ENCODE data around the gene IGFBP4. TPM values are rescaled to one million over a fixed set of nuclear protein-coding genes. Genes with fewer than 3 reads are reported as not detected.

IGFBP4 gene
- total RNA-seq, 2 donors from 2014 or later = 5.7 to 7.0 TPM

DNA sequence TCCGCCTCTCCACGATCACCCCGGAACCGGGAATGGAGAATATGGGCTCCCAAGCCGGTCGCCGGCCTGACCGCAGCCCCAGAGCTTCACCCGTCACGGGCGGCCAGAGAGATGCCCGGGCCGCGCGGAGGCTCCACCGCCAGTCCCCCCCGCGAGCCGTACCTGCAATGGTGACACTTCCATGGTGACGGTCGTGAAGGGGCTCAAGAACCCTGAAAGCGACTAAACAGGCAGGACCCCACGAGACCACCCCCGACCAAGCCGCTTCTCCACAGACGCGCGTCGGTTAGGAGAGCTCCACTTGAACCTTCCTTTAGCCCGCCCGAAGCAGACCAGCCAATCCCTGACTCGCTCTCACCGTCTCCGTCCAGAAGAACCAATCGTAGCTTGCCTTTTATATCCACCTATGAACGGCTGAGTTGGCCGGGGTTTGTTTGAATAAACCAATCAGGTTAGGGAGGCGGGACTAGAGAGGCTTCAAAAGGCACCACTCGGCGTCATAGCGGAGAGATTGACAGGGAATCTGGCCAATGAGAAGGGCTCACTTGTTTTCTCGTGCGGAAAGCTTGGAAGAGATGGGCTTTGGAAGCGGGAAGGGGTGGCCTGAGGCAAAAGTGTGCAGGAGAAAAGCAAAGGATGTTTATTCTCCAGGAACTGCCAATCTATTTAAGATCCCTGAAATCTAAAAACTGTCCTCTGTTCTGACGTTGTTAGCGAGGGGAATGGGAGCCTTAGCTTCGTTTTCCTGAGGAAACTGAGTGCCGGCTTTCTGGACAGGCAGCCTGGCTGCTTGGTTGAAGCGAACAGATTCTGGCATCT lies 25.4 kb upstream of the IGFBP4 start, which contains the start of gene TOP2A:
Gene TOP2A (minus strand): TSS at position 288 of the 819 bp plus-strand sequence. CDS start 105 bp downstream, at position 183.
- Mint-ChIP-seq H3K36me3 (ENCODE audit: low read depth) (no peaks in the 10 kb centered on the region), H3K27me3 (no peaks in the 10 kb centered on the region), H3K27ac (peak within 1 kb of the TSS; percentile 91), H3K4me3 (peak within 1 kb of the TSS; percentile 97), H3K4me1 (peaks cover 19% of the 10 kb centered on the region)
- no peaks in the 10 kb centered on the region for H3K9me3 ChIP-seq (ENCODE audit: control insufficient read depth, low read length, poor library complexity, severe bottlenecking)
- DNase-seq (peak; percentile 70 to 97 (median 92)), ATAC-seq (peak; percentile 99)

DNA sequence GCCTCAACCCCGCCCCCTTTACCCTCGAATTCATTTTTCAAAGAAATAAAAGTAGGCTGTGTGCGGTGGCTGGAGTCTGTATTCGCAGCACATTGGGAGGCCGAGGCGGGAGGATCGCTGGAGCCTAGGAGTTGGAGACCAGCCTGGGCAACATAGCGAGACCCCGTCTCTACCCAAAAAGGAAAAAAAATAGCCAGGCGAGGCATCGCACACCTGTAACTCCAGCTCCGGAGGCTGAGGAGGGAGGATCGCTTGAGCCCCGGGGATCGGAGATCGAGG lies 24.9 kb upstream of the IGFBP4 start:
- no peaks in the 10 kb centered on the region for H3K27me3 Mint-ChIP-seq
- H3K4me1 Mint-ChIP-seq = peaks cover 19% of the 10 kb centered on the region
- ATAC-seq (no peak), DNase-seq (no peak)
- no peaks in the 10 kb centered on the region for H3K36me3 Mint-ChIP-seq (ENCODE audit: low read depth)
- H3K4me3 Mint-ChIP-seq = peak overlapping the region; percentile 97
- no peaks in the 10 kb centered on the region for H3K9me3 ChIP-seq (ENCODE audit: control insufficient read depth, low read length, poor library complexity, severe bottlenecking)
- peak overlapping the region; percentile 91 for H3K27ac Mint-ChIP-seq

DNA sequence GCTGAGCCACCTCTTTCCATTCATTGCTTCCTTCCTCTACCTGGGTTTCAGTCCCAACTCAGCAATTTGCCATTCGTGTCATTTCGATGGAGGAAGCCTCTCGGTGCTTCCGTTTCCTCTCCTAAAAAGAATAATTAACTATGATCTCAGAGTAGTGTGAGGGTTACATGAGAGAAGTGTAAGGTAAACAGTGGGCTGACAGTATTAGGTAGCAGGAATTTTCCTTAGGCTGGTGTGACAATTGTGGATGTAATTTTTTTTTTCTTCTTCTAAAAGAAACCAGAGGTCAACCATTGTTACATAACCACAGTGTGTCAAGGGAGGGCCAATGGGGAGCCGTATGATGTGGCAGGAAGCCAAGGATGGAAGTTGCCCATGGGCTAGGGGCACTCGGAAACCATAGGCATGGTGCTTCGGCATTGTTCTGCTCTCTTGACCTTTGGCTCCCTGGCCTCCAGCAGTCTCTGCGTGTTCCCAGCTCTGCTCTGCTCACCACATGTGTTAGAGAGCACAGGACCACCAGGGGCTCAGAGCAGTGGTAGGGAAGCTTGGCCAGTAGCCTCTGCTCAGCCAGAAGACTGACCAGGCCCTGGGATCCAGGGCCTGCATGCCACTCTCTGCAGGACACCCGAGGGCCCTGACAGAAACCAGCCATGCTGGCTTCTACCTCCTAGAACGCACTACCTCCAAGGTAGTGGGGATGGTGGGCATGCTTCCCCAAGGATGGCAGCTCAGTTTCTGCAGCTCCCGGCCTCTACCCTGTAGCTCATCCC lies 23.5 kb upstream of the IGFBP4 start:
- no peaks in the 10 kb centered on the region for H3K36me3 Mint-ChIP-seq (ENCODE audit: low read depth)
- H3K4me3 Mint-ChIP-seq = peak overlapping the region; percentile 88
- no peaks in the 10 kb centered on the region for H3K27me3 Mint-ChIP-seq
- peaks cover 19% of the 10 kb centered on the region for H3K4me1 Mint-ChIP-seq
- H3K9me3 ChIP-seq (ENCODE audit: control insufficient read depth, low read length, poor library complexity, severe bottlenecking) = no peaks in the 10 kb centered on the region
- H3K27ac Mint-ChIP-seq = peak overlapping the region; percentile 77
- ATAC-seq (no peak), DNase-seq (no peak)

DNA sequence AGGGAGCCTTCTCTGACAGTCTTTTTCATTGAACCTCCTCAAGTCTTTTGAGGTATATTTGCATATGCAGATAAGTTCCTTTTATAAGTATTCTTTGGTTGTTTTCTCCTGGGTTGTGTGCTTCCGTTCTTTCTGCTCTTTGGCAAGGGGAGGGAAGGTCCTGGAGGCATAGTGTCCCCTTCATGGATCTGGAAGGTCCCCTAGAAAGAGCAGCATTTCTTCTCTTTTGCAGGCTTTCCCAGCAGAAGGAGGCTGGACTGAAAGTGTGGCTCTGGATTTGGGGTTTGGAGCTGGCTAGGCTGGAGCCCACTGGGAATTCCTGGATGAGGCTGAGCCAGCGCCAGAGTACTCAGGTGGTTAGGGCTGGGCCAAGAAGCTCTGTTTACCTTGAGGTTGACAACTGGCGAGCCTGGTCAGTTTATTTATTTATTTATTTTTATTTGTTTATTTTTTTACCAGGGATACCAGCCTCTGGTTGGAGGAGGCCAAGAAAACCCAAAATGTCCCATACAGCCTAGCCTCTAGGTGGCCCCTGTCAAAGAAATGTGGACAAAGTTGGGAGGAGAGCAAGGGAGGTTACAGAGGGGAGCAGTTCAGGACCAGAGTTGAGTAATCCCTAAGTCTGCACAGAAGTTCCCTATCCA lies 20.1 kb upstream of the IGFBP4 start:
- peaks cover 2% of the 10 kb centered on the region for H3K36me3 Mint-ChIP-seq (ENCODE audit: low read depth)
- no peaks in the 10 kb centered on the region for H3K9me3 ChIP-seq (ENCODE audit: control insufficient read depth, low read length, poor library complexity, severe bottlenecking)
- DNase-seq (no peak), ATAC-seq (no peak)
- no peaks in the 10 kb centered on the region for H3K27me3 Mint-ChIP-seq
- H3K27ac Mint-ChIP-seq = no peak overlapping the region
- H3K4me3 Mint-ChIP-seq = no peak overlapping the region
- peaks cover 31% of the 10 kb centered on the region for H3K4me1 Mint-ChIP-seq

DNA sequence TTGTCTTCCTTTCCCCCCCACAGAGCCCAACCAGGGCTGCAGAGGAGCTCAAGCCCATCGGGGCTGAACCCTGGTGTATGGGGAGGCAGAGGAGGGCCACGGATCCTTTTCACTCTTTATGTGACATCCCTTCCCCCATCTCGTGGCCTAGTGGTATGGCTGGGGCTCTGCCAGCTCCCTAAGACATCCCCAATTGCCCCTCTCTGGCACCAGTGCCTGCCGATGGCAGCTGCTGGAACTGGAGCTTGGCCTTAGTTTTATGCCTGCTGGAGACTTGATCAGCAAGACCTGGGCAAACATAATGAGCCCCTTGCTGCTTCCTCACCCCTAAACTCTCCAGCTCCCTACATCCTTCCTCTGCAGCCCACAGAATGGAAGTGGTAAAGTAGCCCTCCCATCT lies 17.5 kb upstream of the IGFBP4 start:
- Mint-ChIP-seq H3K27ac (no peak overlapping the region), H3K4me3 (no peak overlapping the region), H3K4me1 (peaks cover 27% of the 10 kb centered on the region), H3K36me3 (ENCODE audit: low read depth) (peaks cover 2% of the 10 kb centered on the region), H3K27me3 (no peaks in the 10 kb centered on the region)
- ATAC-seq (no peak), DNase-seq (no peak)
- no peaks in the 10 kb centered on the region for H3K9me3 ChIP-seq (ENCODE audit: control insufficient read depth, low read length, poor library complexity, severe bottlenecking)

DNA sequence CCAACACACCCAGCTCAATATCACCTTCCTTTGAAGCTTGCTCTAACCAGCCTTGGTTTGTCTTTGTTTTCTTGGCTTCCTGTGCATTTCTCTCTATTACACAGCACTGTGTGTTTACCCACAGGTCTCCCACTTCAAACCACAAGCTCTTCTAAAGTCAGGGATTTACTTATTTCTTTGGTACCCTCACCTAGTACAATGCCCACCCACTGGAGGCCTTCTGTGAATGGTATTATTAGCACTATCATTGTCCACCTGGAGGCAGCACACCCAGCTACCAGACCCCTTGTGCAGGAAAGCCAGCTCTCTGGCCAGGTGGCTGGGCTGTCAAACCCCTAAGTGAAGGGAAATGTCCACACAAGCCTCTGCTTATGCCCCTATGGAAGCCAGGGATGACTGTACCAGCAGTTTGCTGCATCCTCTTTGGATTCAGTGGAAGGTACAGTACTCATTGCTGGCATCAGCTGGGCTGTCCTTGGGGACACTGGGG lies 16.2 kb upstream of the IGFBP4 start:
- Mint-ChIP-seq H3K4me1 (peaks cover 27% of the 10 kb centered on the region), H3K4me3 (peak overlapping the region; percentile 28), H3K36me3 (ENCODE audit: low read depth) (peaks cover 2% of the 10 kb centered on the region), H3K27me3 (no peaks in the 10 kb centered on the region), H3K27ac (peak overlapping the region; percentile 74)
- DNase-seq (no peak), ATAC-seq (peak; percentile 90)
- no peaks in the 10 kb centered on the region for H3K9me3 ChIP-seq (ENCODE audit: control insufficient read depth, low read length, poor library complexity, severe bottlenecking)

DNA sequence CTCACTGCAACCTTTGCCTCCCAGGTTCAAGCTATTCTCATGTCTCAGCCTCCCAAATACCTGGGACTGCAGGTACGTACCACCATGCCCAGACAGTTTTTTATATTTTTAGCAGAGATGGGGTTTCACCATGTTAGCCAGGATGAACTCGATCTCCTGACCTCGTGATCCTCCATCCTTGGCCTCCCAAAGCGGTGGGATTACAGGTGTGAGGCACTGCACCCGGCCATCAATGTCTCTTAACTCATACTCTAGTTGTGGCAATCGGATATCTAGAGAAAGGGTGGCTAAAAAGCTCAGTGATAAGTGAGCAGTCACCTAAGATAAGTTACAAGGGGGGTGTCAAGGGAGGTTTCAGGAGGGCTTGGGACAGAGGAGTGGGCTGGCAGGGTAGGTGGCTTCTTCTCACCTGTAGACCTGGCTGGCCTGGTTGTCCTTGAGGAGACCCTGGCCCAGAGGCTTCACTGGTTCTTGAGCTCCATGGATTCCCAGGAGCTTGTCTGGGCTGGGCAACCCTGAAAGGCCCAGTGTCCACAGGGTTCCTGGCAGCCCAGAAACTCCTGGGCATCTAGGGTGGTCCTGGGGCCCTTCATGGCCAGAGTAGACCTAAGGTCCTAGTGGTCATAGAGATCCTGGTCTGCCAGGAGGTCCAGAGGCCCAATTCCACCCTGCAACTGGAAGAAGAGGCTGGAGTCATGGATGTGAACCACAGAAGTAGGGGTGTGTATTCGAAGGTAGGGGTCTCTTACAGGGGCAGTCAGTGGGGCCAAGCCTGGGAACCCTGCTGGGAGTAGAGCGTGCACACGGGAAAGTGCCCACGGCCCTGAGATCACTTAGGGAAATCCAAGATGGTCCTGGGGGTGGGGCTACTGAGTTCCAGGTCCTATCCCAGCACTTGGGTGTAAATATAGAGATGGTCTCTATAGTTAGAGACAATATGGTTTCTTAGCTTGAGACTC lies 12.7 kb upstream of the IGFBP4 start:
- Mint-ChIP-seq H3K36me3 (ENCODE audit: low read depth) (peaks cover 2% of the 10 kb centered on the region), H3K27ac (no peak overlapping the region), H3K4me3 (no peak overlapping the region), H3K27me3 (no peaks in the 10 kb centered on the region), H3K4me1 (peaks cover 30% of the 10 kb centered on the region)
- no peak for ATAC-seq
- no peaks in the 10 kb centered on the region for H3K9me3 ChIP-seq (ENCODE audit: control insufficient read depth, low read length, poor library complexity, severe bottlenecking)
- no peak for DNase-seq

DNA sequence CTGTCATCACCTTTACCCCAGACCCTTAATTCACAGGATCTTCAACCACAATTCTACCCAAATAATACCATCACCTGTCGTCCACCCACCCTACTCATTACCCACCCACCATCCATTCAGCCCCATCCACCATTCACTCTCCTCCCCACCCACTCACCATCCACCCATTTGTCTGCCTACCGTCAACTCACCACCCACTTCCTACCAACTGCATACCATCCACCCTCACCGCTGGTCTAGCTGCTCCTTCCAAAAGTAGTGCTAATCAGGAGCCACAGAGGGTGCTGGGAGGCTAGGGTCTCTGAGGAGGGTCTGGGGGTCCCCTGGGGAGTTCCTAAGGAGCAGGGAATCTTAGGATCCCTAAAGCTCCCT lies 12.0 kb upstream of the IGFBP4 start:
- H3K9me3 ChIP-seq (ENCODE audit: control insufficient read depth, low read length, poor library complexity, severe bottlenecking) = no peaks in the 10 kb centered on the region
- Mint-ChIP-seq H3K27me3 (no peaks in the 10 kb centered on the region), H3K27ac (no peak overlapping the region), H3K4me1 (peaks cover 23% of the 10 kb centered on the region), H3K4me3 (no peak overlapping the region), H3K36me3 (ENCODE audit: low read depth) (peaks cover 2% of the 10 kb centered on the region)
- no peak for ATAC-seq
- no peak for DNase-seq

DNA sequence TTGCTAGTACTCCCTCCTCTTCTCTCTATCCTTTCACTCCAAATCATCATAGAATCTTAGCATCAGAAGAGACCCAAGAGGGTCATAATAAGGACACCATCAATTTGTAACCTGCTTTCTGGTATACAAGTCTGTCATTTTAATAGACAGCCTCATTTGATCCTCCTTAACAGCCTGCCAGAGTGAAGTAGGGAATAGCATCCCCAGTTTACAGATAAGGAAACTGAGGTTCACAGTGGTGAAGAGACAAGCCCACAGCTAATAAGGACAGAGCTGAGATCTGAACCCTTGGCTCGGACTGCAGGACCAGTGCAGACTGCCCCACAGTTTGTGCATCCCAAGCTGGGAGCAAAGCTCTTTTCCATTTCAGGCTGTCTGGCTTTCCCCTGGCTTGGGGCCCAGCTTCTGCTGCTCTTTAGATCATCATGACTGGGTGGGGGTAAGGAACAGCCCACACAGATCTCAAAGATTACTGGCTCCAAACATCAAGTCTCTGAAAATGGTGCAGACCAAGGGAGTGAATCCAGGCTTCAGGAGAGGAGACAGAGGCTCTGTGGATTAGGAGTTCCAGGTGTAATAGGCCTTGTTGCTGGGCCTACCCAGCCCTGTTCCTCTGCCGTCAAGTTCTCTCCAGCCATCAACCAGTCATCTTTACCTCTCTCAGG lies 10.3 kb upstream of the IGFBP4 start:
- Mint-ChIP-seq H3K27ac (peak overlapping the region; percentile 27), H3K36me3 (ENCODE audit: low read depth) (peaks cover 2% of the 10 kb centered on the region), H3K4me3 (no peak overlapping the region), H3K27me3 (no peaks in the 10 kb centered on the region), H3K4me1 (peaks cover 9% of the 10 kb centered on the region)
- DNase-seq = no peak
- H3K9me3 ChIP-seq (ENCODE audit: control insufficient read depth, low read length, poor library complexity, severe bottlenecking) = no peaks in the 10 kb centered on the region
- no peak for ATAC-seq

DNA sequence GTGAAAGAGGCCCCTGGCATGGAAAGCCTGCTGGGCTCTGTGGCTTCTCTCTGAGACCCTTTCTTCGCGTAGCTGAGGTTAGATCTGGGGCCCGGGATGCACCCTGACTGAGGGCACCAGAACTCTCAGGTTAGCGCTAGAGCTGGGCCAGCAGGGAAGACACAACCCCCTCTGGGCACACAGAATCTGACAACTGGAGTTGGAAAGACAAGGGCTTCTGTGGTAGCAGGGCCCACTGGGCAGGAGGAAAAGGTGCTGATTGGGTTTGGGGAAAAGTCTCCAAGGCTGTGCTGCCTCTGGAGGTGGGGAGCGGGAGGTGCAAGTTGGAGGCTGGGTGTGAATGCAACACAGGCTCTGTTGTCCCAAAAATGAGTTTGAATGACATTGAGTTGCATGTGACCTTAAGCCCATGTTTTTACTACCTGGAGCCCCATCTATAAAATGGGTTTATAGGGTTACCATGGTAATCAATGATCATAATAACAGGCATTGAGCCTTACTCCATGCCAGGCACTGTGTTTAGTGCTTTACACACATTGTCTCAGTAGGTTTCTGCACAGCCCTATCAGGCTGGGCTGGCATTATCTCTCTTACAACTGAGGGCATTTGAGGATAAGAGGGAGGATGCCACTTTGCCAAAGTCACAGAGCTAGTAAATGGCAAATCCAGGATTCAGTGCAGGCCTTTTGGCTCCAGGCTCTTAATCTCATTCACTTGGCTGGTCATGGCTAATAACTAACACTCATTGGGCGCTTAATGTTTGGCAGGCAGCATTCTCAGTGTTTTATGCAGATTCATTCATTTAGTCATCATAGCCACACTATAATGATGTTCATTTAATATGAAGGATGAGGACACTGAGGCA lies 9.5 kb upstream of the IGFBP4 start:
- DNase-seq (no peak), ATAC-seq (peak; percentile 53)
- Mint-ChIP-seq H3K27me3 (no peaks in the 10 kb centered on the region), H3K4me3 (no peak overlapping the region), H3K4me1 (peaks cover 7% of the 10 kb centered on the region), H3K36me3 (ENCODE audit: low read depth) (no peaks in the 10 kb centered on the region), H3K27ac (no peak overlapping the region)
- no peaks in the 10 kb centered on the region for H3K9me3 ChIP-seq (ENCODE audit: control insufficient read depth, low read length, poor library complexity, severe bottlenecking)

DNA sequence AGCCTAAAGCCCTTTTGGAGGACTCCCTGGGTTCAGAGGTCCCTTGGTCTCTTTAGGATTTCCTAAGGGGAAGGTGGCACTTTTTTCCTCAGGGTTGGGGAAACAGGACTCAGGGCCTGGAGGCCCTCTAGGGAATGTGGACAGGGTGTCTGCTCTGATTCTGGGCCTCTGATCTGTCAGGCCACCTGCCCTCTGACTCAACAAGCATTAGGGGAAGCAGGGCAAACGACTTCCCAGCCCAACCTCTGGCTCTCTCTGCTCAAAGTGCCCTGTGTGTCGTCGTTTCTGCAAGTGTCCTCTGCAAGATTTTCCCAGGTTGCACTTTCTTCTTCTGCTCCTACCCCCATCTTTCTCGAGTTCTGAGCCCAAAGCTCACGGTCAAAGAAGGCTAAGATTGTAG lies 6.6 kb upstream of the IGFBP4 start:
- ATAC-seq (no peak), DNase-seq (no peak)
- H3K27me3 Mint-ChIP-seq = no peaks in the 10 kb centered on the region
- no peak overlapping the region for H3K27ac Mint-ChIP-seq
- no peaks in the 10 kb centered on the region for H3K9me3 ChIP-seq (ENCODE audit: control insufficient read depth, low read length, poor library complexity, severe bottlenecking)
- no peak overlapping the region for H3K4me3 Mint-ChIP-seq
- no peaks in the 10 kb centered on the region for H3K36me3 Mint-ChIP-seq (ENCODE audit: low read depth)
- peaks cover 7% of the 10 kb centered on the region for H3K4me1 Mint-ChIP-seq
